DND-41 (cell line): ENCODE data around the gene MED12L.

Experiments
- CTCF ChIP-seq: IDR thresholded peaks from 2 replicates; pipeline ENCODE4 v1.5.1; 2012; ENCODE audit warnings: borderline replicate concordance, low read length, moderate library complexity, mild to moderate bottlenecking; ENCODE audit not compliant: poor library complexity, severe bottlenecking; ENCODE audit errors: extremely low read depth
- EZH2 ChIP-seq: IDR thresholded peaks from 3 replicates; pipeline ENCODE4 v1.6.1; 2012; ENCODE audit warnings: borderline replicate concordance, low read depth, mild to moderate bottlenecking, moderate library complexity, low read length, inconsistent platforms; ENCODE audit not compliant: severe bottlenecking

- TF ChIP-seq CTCF: no peak
- no peak for TF ChIP-seq EZH2
Measured at GRCh38 chr3:151367448-151367847, 282.0 kb downstream of the MED12L start.
